ENCODE measurements around the gene ZNF224. TPM values are rescaled to one million over a fixed set of nuclear protein-coding genes. Genes with fewer than 3 reads are reported as not detected.

ZNF224 gene
- total and polyA plus RNA-seq, 2 of the 13 experiments (the other 11 are each of a cell fraction or from before 2014, with no cell fraction given) = 13.0 to 16.1 TPM

DNA sequence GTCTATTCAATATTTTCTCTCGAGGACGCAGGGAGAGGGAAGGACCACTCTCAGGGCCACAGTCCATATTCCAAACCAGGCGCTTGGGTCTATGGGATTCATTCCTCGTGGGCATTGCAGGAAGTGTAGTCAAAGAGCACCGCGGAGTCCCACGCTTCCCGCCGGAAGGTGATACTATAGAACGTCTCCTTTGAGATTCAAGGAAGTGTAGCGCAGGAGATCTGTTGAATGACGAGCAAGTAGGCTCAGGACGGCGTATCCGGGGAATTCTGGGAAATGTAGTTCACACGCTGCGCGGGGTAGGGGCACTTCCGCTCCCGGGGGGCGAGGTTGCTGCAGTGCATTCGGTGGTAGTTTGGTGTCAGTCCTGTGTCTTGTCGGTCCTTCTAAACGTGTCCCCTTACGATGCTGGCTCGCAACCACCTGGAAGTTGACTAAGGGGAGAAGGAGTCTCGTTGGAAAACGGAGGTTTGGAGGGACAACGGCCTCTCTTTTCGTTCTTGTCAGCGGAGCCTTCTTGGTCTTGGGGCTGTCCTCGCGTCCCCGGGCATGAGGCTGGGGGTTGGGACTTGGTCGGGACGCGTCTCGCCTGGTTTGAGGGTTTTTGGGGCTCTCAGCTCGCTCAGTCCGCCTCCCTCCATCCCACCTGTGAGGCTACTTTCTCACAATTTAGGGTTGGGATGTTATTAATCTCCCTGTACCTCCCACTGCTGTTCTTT, 22.2 kb upstream of the ZNF224 start, which contains the start of gene ZNF284 (continued):
- TF ChIP-seq ZNF576 (CRISPR knock-in tag; IDR thresholded peaks at IDR 0.05) (no peak), ZMAT3 (CRISPR knock-in tag; conservative IDR thresholded peaks at IDR 0.05) (no peak), MAFF (IDR thresholded peaks at IDR 0.05; ENCODE audit: low read depth, low read length) (no peak), KAT2B (IDR thresholded peaks at IDR 0.05; ENCODE audit: borderline replicate concordance, low read depth, low read length) (no peak), TFE3 (CRISPR knock-in tag; IDR thresholded peaks at IDR 0.05) (0 out of 2 replicates have a peak, but pooled peaks have one; percentile 13), AHR (CRISPR knock-in tag; IDR thresholded peaks at IDR 0.05) (peak; percentile 63; the same call in 1 of the 2 replicates), ZNF20 (CRISPR knock-in tag; IDR thresholded peaks at IDR 0.05) (no peak), HDAC6 (IDR thresholded peaks at IDR 0.05; ENCODE audit: low read depth, low read length) (no peak), FOSL1 (CRISPR knock-in tag; IDR thresholded peaks at IDR 0.05; ENCODE audit: borderline replicate concordance) (no peak), NPAS2 (CRISPR knock-in tag; IDR thresholded peaks at IDR 0.05; ENCODE audit: borderline replicate concordance) (no peak), ZBTB39 (CRISPR knock-in tag; IDR thresholded peaks at IDR 0.05) (no peak), CAMTA2 (CRISPR knock-in tag; IDR thresholded peaks at IDR 0.05; ENCODE audit: borderline replicate concordance) (0 out of 2 replicates have a peak, but pooled peaks have one; percentile 46), ERF (CRISPR knock-in tag; IDR thresholded peaks at IDR 0.05) (peak; percentile 69; the same call in 1 of the 2 replicates), ZNF296 (CRISPR knock-in tag; conservative IDR thresholded peaks at IDR 0.05) (no peak), ZNF567 (CRISPR knock-in tag; IDR thresholded peaks at IDR 0.05; ENCODE audit: borderline replicate concordance) (no peak), KLF6 (CRISPR knock-in tag; IDR thresholded peaks at IDR 0.05) (no peak), SP140L (CRISPR knock-in tag; IDR thresholded peaks at IDR 0.05; ENCODE audit: borderline replicate concordance) (no peak), REXO4 (CRISPR knock-in tag; IDR thresholded peaks at IDR 0.05; ENCODE audit: borderline replicate concordance) (no peak), ZNF674 (CRISPR knock-in tag; IDR thresholded peaks at IDR 0.05; ENCODE audit: low read depth) (no peak), ZNF792 (CRISPR knock-in tag; IDR thresholded peaks at IDR 0.05) (peak; percentile 63; the same call in 1 of the 2 replicates), ZBTB46 (CRISPR knock-in tag; IDR thresholded peaks at IDR 0.05; ENCODE audit: borderline replicate concordance) (no peak), ETV6 (CRISPR knock-in tag; conservative IDR thresholded peaks at IDR 0.05) (0 out of 2 replicates have a peak, but pooled peaks have one; percentile 47), IRX3 (CRISPR knock-in tag; IDR thresholded peaks at IDR 0.05; ENCODE audit: borderline replicate concordance, low read depth) (no peak), ZBTB42 (CRISPR knock-in tag; IDR thresholded peaks at IDR 0.05) (no peak)
- TF ChIP-seq, protein P1, sequence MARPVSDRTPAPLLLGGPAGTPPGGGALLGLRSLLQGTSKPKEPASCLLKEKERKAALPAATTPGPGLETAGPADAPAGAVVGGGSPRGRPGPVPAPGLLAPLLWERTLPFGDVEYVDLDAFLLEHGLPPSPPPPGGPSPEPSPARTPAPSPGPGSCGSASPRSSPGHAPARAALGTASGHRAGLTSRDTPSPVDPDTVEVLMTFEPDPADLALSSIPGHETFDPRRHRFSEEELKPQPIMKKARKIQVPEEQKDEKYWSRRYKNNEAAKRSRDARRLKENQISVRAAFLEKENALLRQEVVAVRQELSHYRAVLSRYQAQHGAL (CRISPR knock-in tag; IDR thresholded peaks at IDR 0.05; ENCODE audit: not compliant biosample characterization) = no peak

Measured in HepG2 (cell line).